HG03558 (cell line): ENCODE measurements around the gene COLEC11.
"Not testable (repeated sequence)": the region's sequence is repeated elsewhere in the genome, so short reads cannot be mapped to it uniquely, and the experiment has no call there.

Source experiments
- ATAC-seq: cut with Tn5 transposase; IDR thresholded peaks from one replicate; pipeline ENCODE4 v1.9.1; 2021; ENCODE audit warnings: moderate number of reproducible peaks; ENCODE audit not compliant: unreplicated experiment; ENCODE audit errors: extremely low read depth

Gene COLEC11

DNA sequence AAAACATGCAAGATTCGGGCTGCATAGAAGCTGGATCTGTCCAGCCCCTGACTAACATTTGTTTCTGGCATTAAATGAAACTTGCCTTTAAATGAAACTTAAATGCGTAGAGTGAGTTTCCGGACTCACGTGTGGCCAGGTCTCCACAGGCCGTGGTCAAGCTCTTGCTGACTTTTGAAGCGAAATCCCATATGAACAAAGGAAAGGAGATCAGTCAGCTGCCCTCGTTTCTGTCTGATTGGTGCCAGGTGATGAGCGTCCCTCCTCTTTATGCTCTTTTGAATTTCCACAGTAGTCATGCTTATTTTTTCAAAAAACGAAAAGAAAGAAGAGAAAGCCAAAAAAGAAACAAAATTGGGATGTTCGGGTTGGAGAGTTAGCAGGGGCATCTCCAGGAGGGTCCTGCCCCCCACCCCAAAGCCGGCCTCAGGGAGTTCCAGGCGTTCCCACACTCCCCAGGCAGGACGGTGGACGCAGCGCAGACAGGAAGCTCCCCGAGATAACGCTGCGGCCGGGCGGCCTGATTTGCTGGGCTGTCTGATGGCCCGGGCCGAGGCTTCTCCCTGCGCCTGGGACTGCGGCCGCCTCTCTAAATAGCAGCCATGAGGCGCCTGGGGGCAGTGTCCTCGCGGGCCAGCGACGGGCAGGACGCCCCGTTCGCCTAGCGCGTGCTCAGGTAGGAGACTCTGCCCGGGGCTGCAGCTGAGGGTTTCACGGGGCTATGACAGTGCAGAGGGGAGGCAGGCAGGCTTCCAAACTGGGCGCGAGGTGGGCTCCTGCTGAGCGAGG lies at the start of gene COLEC11:
TSS of gene COLEC11 (plus strand) at position 620 of the 789 bp plus-strand sequence. CDS start 9,229 bp downstream, outside the sequence.
- no peak for ATAC-seq

DNA sequence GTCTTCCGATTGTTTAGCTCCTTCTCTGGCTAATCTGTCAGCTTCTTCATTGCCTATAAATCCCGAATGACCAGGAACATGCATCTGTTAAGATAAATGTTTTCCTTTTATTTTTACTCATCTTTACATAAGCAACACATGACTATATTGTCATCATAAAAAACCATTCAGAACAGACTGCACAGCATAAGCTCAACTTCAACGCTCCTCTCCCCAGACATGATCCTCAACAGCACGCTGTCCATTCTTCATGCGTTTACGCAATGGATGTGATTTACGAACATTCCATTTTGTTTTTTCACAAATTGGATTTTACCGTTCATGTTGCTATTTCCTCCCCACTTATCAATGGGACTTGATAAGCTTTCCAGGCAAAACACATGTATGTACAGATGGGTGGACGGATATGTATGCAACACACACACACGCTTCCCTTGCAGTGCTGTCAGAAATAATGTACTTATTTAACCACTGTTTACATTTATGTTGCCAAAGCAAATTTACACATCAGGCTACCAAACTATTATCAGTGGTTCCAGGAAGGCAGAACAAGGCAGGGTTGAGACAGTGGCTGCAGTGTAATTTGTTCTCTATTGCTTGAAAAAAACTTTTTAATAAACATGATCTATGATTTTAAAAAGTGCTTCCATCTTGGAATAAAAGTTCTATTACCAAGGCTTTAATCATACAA lies 49.0 kb upstream of the COLEC11 start:
- no peak for ATAC-seq

DNA sequence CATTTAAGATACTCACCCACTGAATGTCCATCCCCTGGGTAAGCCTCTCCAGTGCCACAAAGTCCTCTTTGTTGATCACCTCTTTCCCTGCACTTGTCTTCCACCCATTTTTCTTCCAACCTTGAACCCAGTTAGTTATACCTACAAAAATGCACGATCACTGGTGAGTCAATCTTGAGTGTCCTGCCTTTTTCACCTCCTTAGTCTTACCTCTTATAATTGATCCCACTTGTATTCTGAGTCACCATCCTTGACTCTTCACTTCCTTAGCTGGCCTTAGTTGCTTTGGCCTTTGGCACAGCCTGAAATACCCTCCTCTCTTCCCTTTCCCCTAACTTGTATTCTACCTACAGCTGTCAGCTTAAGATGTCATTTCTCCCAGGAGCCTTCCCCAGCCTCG lies 47.0 kb upstream of the COLEC11 start:
- ATAC-seq, result no peak

DNA sequence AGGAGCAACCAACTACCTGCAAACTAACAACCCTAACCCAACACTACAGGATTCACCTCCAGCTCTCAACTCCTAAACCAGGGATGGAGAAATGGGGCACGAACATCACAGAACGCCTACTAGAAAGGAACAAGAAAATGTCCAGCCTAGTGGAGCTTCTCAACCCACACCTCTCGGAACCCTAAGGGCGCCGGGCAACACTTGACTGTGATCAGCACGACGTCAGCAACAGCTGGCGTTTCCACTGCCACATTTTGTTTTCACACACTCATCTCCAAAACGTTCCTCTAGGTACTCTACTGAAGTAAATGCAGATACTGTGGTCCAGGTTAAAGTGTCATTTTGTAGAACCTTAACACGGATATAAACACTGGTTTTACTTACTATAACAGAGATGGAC lies 41.0 kb upstream of the COLEC11 start:
- no peak for ATAC-seq

DNA sequence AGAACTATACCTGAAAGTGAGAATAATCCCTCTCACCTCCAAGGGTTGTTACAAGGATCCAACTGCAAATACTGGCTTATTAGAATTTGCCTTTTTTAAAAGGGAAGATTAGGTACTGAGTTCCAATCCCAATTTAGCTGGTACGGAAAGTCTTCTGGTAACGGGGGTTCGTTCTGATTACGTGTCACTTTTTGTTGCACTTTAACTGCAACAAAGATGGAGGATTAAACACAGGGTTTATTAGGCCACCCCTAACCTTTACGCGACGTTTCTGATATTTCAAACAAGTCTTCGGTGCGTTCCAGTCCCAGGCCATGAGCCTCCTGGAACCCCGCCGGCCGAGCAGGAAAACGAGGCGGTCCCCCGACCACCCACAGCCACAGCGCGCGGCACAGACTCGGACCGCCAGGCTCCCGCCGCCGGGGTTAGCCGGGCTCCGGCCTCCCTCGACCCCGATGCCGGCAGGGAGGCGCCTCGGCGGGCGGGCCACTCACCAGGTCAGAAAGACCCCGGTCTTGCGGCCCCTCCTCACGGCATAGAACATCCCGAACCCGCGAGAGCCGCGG lies 37.2 kb upstream of the COLEC11 start:
- peak; percentile 6 for ATAC-seq

DNA sequence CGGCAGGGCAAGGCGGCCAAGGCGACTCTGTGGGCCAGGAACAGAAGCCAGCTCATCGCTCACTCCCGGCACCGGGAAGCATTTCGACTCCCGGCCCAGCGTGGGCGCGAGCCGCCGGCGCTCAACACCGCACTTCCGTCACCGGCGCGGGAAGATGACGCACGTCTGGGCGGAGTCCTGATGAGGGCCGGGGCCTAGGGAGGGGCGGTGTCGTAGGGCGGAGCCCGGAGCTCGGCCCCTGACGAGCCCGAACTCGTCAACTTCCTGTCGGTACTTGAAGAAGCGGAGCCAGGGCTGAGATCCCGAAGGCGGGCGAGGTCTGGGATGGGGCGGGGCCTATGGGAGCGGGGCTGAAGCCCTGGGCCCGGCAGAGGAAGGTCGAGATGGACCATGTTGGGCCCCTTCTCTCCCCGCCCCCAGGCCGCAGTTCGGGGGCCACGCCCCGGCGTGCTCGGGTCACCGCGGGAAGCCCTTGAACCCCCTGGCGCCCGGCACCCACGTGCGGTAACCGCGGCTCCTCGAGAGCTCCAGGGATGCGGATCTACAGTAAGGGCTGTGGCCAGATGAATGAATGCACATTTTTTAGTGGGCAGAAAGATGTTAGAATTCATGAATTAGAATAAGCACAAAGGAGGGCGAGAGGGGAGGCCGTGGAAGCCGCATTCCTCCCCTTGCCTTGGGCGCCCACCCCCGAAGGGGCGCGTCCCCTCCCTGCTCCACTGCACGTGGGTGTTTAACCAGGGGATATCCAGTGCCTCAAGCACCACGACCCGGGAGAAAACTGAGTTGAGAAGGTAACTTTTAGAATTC lies 36.5 kb upstream of the COLEC11 start, which contains the start of gene RNASEH1:
TSS of gene RNASEH1 (minus strand) at position 129 of the 810 bp plus-strand sequence. CDS start at position 56, 73 bp downstream.
- peak; percentile 95 for ATAC-seq

DNA sequence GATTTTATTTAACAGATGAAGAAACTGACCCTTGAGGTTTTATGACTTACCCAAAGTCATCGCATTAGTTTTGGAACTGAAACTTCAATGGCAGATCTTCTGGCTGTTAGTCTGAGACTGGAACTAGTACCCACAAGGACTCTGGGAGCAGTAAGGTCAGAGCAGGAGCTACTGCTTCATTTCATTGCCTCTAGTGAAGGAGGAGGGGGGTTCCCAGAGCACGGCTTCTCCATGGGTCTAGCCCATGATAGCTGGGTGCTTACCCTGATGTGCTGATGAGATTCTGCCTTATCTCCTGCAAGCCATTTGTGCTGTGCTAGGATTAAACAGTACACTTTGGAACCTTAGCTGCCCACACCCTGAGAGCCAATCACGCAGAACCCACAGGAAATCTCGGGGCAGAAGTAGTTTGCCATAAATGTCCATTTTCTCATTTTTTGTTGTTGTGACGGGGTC lies 31.4 kb upstream of the COLEC11 start:
- ATAC-seq, result no peak

DNA sequence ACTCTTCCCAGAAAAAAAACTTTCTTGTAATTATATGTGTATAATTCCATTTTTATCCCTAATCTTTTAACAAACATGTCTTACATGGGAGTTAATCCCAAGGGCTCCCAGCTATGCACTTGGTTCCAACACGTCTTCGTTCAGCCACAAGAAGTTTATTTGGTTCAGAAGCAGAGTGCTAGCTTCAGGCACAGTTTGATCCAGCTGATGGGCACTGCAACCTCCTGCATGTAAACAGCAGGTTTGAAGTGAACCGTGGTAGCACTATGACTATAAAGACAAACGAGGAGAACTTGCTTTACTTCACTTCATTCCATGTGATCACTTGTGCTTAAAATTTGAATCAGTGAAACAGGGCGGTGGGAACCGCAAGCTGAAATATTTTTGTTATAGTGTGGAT lies 29.8 kb upstream of the COLEC11 start:
- ATAC-seq, result no peak

DNA sequence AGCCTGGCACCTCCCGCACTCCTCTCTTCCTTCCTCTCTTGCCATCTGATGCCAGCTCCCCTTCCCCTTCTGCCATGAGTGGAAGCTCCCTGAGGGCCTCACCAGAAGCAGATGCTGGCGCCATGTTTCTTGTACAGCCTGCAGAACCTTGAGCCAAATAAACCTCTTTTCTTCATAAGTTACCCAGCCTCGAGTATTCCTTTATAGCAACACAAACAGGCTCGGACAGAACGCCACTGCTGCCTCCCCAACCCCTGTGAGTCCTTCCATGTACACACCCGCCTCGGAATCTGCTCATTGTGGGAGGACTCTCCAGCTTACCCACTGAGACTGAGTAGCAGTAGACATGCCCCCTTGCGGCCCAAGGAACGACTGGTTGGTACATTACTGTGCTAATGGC lies 28.1 kb upstream of the COLEC11 start:
- no peak for ATAC-seq

DNA sequence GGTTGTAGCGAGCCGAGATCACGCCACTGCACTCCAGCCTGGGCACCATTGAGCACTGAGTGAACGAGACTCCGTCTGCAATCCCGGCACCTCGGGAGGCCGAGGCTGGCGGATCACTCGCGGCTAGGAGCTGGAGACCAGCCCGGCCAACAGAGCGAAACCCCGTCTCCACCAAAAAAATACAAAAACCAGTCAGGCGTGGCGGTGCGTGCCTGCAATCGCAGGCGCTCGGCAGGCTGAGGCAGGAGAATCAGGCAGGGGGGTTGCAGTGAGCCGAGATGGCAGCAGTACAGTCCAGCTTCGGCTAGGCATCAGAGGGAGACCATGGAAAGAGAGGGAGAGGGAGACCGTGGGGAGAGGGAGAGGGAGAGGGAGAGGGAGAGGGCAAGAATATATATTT lies 25.3 kb upstream of the COLEC11 start:
- ATAC-seq, result not testable (repeated sequence)

DNA sequence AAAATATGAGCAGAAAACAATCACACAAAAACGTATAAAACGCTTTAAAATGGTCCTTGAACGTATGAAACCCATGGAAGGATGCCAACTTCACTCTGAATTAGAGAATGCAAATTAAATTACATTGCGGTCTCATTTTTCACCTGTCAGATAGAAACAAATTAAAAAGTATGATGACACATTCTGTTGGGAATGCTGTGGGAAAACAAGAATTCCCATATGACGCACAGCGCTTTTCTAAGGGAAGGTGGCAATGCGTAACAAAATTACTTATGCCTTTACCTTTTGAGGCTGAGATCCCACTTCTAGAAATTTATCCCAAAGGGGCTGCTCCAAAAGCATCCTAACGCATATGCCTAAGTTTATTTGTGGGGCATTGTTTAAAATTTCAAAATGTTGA lies 23.6 kb upstream of the COLEC11 start:
- ATAC-seq, result no peak

DNA sequence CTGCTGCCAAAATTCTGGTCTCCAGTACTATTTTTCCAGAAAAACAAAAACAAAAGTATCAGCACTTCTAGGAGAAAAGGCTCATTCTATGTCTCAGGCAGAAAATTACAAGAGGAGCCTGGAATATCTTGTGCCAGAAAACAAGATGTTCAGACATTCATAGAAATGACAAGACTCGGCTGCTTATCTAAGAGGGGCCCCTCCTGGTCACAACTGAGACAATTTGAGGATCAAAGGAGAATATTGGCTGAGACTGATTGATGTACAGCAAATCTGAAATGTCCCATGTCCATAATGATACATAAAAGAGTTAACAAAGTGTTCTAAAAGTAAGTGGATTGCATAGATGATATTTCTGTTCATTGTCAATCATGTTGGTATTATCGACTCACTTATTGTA lies 22.3 kb upstream of the COLEC11 start:
- no peak for ATAC-seq

DNA sequence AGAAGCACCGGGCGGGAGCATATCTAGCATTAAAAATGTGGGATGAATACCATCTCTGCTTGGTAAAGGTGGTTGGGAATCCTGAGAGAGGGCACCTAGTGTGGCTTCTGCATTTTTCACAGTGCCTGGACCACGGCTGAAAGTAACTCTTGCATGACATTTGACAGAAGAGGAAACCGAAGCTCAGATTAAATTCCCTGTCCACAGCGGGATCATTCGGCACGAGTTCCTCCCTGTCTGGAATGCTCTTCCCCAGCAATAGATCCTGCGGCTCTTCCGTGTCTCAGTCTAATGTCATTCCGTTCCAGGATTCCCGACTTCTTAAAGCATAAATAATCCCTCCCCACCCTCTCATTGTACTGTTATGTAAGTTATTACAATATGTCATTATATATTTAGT lies 20.8 kb upstream of the COLEC11 start:
- no peak for ATAC-seq

DNA sequence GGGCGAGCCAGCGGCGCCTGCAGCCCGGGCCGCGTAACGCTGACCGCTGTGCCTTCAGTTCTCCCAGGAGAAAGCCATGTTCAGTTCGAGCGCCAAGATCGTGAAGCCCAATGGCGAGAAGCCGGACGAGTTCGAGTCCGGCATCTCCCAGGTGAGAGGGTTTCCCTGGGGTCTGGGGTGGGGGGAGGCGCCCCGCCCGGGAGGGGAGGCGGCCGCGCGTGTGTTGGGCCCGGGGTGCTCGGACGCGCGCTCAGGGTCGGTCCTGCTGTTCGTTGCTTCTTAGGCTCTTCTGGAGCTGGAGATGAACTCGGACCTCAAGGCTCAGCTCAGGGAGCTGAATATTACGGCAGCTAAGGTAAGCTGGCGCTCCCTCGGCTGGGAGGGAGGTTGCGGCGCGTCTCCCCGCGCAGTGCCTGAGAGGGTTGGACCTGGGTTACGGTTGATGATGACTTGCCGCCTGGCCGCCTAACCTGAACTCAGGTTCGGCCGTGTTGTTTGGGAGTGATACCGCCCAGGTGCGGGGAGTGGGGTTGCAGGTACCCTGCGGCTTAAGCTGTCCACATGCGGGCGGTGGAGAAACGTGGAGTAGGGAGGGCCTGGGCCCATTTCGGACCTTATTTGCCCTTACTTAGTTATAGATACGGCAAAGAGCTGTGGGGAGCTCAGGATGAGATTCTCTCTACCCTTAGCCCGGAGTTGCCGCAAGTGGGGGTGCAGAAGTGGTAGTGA lies 19.2 kb upstream of the COLEC11 start:
- ATAC-seq, result no peak

DNA sequence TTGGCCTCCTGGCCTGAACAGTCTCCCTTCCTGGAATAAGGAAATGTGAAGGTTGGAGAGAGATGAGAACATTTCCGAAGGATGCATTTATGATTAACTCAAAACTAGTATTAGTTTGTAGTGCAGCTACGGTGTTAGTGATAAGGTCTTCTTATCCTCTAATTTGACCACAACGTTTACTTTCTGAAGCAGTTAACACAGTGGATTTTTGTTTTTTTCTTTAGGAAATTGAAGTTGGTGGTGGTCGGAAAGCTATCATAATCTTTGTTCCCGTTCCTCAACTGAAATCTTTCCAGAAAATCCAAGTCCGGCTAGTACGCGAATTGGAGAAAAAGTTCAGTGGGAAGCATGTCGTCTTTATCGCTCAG lies 18.7 kb upstream of the COLEC11 start:
- not testable (repeated sequence) for ATAC-seq

DNA sequence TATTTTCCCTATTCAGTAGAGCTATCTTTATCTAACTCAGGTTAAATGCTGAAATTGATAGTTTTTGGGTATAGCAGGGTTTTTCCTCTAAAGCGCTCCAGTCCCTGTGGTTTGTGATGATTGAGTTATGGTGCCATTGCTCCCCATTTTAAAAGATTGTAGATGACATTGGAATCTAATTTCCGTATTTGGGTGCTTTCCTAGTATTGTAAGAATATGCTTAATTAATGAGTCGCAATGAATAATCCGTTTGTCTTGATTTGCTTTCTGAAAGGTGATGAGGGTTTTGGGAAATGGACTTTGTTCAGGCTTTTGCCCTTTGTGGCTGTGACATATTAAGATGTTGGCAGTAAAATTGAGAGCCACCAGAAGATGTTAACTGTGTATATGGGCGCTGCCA lies 15.9 kb upstream of the COLEC11 start:
- ATAC-seq, result no peak

DNA sequence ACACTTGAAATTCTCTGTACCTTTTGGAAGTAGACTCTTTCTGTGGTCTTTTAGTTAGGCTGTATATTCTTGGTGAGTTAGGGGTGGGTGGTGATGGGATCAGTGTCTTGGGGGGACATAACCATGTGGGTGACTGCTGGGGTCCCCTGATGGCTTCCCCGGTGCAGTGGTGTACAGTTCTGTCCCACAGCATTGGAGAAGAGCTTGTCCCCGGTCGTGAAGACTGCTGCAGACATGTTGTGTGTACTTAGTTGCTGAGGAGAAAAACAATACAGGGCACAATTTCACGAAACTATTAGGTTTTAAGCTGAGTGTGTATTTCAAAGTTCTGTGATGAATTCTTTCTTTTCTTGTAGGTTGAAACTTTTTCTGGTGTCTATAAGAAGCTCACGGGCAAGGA lies 14.5 kb upstream of the COLEC11 start:
- ATAC-seq, result no peak

DNA sequence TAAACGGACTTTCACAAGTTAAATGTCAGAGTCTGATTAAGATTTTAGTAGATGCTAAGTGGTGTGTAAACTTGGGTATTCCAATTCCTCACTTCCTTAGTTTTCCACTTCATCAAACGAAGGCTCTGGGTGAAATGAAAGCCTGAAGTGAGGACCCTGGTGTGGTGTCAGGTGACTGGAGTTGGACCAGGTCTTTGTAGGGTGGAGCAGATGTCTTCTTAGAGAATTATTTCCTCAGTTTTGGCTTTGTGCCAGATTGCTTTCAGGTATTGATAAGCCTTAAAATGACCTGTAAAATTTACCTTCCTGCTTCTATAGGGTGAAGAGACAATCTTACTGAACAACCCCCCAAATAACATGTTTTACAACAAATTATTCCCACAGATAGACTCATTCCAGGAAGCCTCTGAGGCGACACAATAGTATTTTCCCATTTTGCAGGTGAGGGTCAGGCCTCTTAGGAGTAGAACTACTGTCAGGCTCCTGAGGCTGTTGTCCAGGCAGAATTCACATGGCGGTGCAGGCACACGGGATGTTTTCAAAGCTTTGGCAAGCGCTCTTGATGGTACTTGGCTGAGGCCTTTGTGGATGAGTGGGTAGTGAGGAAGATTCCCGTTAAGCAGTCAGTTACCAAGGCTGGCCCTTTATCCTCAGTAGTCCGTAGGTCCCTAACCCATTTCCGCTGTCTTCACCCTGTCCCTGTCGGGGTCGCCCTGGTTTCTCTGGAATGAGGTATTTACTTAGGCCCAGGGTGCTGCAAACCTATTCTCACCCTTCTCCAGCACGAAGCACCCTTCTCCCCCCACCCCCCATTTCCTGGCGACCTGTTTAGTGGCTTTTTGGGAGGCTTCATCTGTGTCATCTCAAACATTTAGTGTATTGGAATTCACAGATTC lies 13.3 kb upstream of the COLEC11 start:
- ATAC-seq, result no peak

DNA sequence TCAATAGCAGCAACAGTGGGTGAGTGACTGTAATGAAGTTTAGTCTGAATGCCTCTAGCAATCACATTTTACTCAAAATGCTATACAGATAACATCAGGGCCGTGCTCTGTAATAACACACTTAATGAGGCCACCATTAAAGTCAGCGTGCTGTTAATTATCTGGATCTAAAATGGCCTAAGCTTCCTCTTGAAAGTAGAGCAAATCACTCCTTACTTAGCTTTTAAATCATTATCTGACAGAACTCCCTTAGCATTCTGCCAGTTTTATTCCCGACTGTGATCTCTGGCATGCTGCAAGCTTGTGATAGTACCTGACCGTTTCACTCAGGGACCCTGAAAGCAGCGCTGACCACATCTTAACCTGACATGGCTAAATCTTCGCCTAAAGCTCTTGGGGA lies 10.8 kb upstream of the COLEC11 start:
- no peak for ATAC-seq
